GM18520 (cell line): Measurements from ENCODE around the gene MROH2B.

ENCODE experiments used
- ATAC-seq: cut with Tn5 transposase; IDR thresholded peaks from one replicate; pipeline ENCODE4 v1.9.1; 2021; ENCODE audit not compliant: unreplicated experiment

MROH2B gene

GRCh38 chr5:40973364-40974004, 97.7 kb downstream of the MROH2B start:
- ATAC-seq: no peak

GRCh38 chr5:40972434-40972833, 98.7 kb downstream of the MROH2B start:
- no peak for ATAC-seq

GRCh38 chr5:40962207-40962955, 108.8 kb downstream of the MROH2B start:
- ATAC-seq: no peak

GRCh38 chr5:40960037-40960436, 111.1 kb downstream of the MROH2B start:
- no peak for ATAC-seq

- ATAC-seq: no peak
Measured at GRCh38 chr5:40958811-40959210, 112.3 kb downstream of the MROH2B start.

GRCh38 chr5:40957048-40957447, 114.1 kb downstream of the MROH2B start:
- no peak for ATAC-seq

- no peak for ATAC-seq
Measured at GRCh38 chr5:40955313-40955712, 115.8 kb downstream of the MROH2B start.
